ENCODE measurements around the gene ZNF407. TPM values are rescaled to one million over a fixed set of nuclear protein-coding genes. Genes with fewer than 3 reads are reported as not detected.

Gene ZNF407
- total RNA-seq, 2 experiments from 2014 or later = 11.4 TPM

DNA sequence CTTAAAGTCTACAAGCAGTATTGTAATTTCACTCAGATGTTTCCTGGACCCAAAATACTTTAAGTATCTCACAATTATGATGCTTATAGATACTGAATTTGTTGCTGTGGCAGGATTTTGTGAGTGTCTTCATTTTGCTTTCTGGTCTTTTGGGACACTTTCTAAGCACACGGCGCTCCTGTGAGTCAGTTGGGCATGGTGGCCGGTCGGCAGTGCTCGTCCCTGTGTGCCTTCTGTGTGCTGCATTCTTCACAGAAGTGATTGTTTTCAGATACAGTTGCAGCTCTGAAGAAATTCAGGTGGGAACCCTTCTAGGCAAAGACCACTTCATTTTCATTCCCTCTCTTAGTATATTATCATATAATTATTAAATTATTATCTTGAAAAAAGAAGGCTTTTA lies 273.3 kb downstream of the ZNF407 start:
- Mint-ChIP-seq H3K4me1 (no peaks in the 10 kb centered on the region), H3K27me3 (no peaks in the 10 kb centered on the region), H3K36me3 (ENCODE audit: low read depth) (no peaks in the 10 kb centered on the region), H3K9me3 (ENCODE audit: low read depth) (no peaks in the 10 kb centered on the region), H3K27ac (no peak overlapping the region), H3K4me3 (no peak overlapping the region)
- intact Hi-C loops (cut with DNase I, micrococcal nuclease) = loop anchor here in 1 of 2 experiments (10.0 kb wide), 1 partner anchor 216 kb away; no protein-coding TSS in a partner anchor
- no peak for ATAC-seq
- no peak for DNase-seq
- POLR2A ChIA-PET = no interaction called here
- CTCF ChIA-PET = no interaction called here

DNA sequence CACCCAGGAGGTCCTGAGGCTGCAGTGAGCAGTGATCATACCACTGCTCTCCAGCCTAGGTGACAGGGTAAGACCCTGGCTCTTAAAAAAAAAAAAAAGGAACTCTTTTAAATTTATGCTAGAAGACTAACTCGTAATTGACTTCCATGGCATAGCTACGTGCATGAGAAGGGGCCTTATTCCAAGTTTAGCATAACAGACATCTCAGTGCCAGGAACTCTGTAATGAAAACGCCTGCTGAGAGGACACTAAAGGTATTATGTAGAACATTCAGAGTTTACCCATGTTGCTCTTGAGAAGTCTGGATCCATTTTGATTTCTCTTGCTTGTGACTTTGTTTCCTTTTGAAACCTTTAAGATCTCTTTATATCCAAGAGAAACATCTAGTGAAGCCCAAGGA lies 276.0 kb downstream of the ZNF407 start:
- H3K4me3 Mint-ChIP-seq = no peak overlapping the region
- ChIA-PET CTCF (interaction anchor here (0.6 to 0.7 kb wide), 2 partner anchors 9 to 41 kb away, joined by 3 to 5 read pairs; no protein-coding TSS in a partner anchor), POLR2A (no interaction called here)
- no peaks in the 10 kb centered on the region for H3K9me3 Mint-ChIP-seq (ENCODE audit: low read depth)
- ATAC-seq = no peak
- intact Hi-C loops (cut with DNase I, micrococcal nuclease) = loop anchor here in 1 of 2 experiments (10.0 kb wide), 1 partner anchor 219 kb away; no protein-coding TSS in a partner anchor
- no peak for DNase-seq
- H3K27ac Mint-ChIP-seq = no peak overlapping the region
- H3K27me3 Mint-ChIP-seq = no peaks in the 10 kb centered on the region
- no peaks in the 10 kb centered on the region for H3K4me1 Mint-ChIP-seq
- peaks cover 2% of the 10 kb centered on the region for H3K36me3 Mint-ChIP-seq (ENCODE audit: low read depth)

DNA sequence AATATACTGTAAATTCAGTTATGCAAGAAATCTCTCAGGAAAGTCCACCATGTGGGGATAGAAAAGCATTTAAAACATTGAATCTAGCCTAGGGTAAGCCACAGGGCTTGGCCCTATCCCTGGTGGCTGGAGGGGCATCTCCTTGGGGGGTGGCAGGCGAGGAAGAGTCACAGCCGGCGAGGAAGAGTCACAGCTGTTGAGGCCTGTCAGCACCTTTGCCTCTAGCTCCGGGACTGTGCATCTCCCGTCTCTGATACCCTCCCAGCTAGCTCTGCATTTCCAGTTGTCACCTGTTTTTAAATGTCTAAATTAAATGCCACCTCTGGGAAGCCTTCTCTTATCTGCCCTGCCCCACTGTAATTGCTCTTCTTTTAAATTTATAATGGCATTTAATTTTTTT lies 276.7 kb downstream of the ZNF407 start:
- Mint-ChIP-seq H3K9me3 (ENCODE audit: low read depth) (no peaks in the 10 kb centered on the region), H3K27me3 (no peaks in the 10 kb centered on the region), H3K4me1 (no peaks in the 10 kb centered on the region), H3K4me3 (no peak overlapping the region), H3K36me3 (ENCODE audit: low read depth) (peaks cover 4% of the 10 kb centered on the region), H3K27ac (no peak overlapping the region)
- CTCF ChIA-PET = no interaction called here
- no peak for DNase-seq
- POLR2A ChIA-PET = no interaction called here
- no peak for ATAC-seq
- intact Hi-C loops (cut with DNase I, micrococcal nuclease) = loop anchor here in 1 of 2 experiments (10.0 kb wide), 1 partner anchor 220 kb away; no protein-coding TSS in a partner anchor

DNA sequence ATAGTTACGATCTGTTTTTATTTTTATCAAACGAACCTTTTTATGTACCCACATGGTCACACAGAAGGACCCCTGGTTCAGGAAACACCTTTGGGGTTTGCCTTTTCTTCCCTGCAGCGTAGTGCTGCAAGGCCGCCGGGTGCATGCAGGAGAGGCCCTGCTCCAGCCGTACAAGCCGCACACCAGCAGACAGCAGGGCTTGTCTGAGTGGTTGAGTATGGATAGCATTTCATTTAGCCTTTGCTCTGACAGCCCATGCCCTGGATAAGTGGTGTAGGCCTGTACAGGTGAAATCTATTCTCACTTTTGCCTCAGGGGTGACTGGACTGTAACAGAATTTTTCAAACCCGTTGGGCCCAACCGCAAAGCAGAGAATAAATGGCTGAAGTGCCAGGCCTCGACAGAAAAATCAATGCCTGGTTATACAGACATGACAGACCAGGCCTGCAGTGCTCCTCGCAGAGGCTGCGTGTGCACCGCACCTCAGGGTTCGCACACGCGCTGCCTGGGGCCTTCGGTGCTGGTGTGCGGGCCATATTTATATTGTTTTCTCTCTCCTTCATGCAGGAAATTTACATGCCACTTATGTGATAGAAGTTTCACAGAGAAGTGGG lies 279.1 kb downstream of the ZNF407 start:
- H3K27me3 Mint-ChIP-seq = no peaks in the 10 kb centered on the region
- DNase-seq (no peak), ATAC-seq (no peak)
- H3K4me3 Mint-ChIP-seq = no peak overlapping the region
- no peaks in the 10 kb centered on the region for H3K4me1 Mint-ChIP-seq
- H3K9me3 Mint-ChIP-seq (ENCODE audit: low read depth) = no peaks in the 10 kb centered on the region
- H3K27ac Mint-ChIP-seq = no peak overlapping the region
- intact Hi-C loops (cut with DNase I, micrococcal nuclease) = loop anchor here in 1 of 2 experiments (10.0 kb wide), 1 partner anchor 222 kb away; no protein-coding TSS in a partner anchor
- POLR2A ChIA-PET = no interaction called here
- CTCF ChIA-PET = no interaction called here
- peaks cover 12% of the 10 kb centered on the region for H3K36me3 Mint-ChIP-seq (ENCODE audit: low read depth)

DNA sequence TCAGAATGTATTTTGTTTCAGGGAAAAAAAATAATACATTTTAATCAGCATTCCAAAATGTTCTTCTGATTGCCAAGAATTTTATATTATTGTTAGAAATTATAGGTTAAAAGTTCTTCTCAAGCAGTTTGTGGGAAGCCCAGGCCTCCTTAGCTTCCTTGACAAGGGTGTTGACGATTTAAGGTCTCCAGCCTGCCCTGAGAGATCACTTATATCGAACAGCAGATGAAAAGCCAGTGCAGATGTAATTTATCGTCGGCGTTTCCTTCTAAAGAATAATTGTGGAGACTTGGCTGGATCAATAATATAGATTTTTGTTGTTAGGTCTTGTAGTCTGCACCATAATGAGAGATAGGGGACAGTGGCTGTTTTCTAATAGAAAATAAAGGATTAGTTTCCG lies 280.6 kb downstream of the ZNF407 start:
- Mint-ChIP-seq H3K27me3 (no peaks in the 10 kb centered on the region), H3K4me3 (no peak overlapping the region), H3K36me3 (ENCODE audit: low read depth) (peaks cover 18% of the 10 kb centered on the region), H3K9me3 (ENCODE audit: low read depth) (no peaks in the 10 kb centered on the region), H3K27ac (no peak overlapping the region), H3K4me1 (no peaks in the 10 kb centered on the region)
- intact Hi-C loops (cut with DNase I, micrococcal nuclease) = loop anchor here in 1 of 2 experiments (10.0 kb wide), 1 partner anchor 223 kb away; no protein-coding TSS in a partner anchor
- ChIA-PET CTCF (interaction anchor here (1.1 kb wide), 1 partner anchor 16 kb away, joined by 3 read pairs; no protein-coding TSS in a partner anchor), POLR2A (no interaction called here)
- DNase-seq = no peak
- ATAC-seq = no peak

DNA sequence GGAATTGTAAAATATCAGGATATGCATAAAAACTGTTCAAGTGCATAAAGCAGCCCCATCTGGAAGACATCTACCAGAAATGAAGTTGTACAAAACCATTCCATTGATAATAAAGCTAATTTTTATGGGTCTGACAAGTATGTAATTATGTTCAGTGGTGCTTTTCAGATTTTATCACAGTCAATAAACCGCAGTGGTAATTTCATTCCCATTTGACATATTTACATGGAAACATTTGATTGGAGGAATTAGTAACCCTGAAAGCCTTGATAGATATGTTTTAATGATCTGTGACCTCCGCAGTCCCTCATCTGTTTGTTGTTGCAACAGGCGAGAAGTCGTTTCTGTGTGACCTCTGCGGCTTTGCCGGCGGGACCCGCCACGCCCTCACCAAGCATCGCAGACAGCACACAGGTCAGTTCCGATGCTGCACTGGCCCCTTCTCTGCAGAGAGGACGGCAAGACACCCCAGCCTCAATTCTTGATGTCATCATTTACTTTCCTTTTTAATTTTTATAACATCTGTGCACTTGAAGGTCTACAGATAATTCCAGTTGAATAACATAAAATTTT lies 283.1 kb downstream of the ZNF407 start:
- Mint-ChIP-seq H3K27ac (no peak overlapping the region), H3K4me1 (no peaks in the 10 kb centered on the region), H3K4me3 (no peak overlapping the region), H3K36me3 (ENCODE audit: low read depth) (peaks cover 18% of the 10 kb centered on the region), H3K27me3 (no peaks in the 10 kb centered on the region), H3K9me3 (ENCODE audit: low read depth) (no peaks in the 10 kb centered on the region)
- POLR2A ChIA-PET = no interaction called here
- ATAC-seq (no peak), DNase-seq (no peak)
- CTCF ChIA-PET = no interaction called here
- intact Hi-C loops (cut with DNase I, micrococcal nuclease) = no loop called here

DNA sequence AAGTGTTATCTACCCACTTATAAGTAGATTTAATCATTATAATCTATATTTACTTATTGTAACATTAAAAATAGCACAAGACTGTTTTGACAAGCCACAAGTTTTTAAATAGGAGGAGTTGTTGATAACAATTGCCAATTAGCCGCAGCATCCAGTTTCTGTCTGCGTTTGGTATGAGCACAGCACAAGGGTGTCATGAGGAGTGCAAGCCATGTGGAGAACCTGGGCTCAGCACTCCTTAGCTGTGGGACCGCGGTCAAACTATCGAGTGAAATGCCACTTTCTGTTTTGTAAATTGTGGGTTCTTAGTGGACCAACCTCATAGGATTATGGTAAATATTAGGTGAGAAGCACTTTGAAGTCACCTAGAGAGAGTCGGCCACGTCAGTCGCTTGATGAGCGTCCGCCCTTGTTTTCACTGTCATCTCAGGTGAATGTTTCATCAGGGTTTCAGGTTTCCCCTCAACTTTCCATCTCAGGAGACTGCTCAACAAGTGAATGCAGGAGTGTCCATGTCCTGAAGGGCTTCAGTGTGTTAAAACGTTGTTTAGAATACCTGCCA lies 294.5 kb downstream of the ZNF407 start:
- no peak for ATAC-seq
- Mint-ChIP-seq H3K27me3 (no peaks in the 10 kb centered on the region), H3K4me1 (no peaks in the 10 kb centered on the region), H3K27ac (no peak overlapping the region), H3K36me3 (ENCODE audit: low read depth) (no peaks in the 10 kb centered on the region), H3K9me3 (ENCODE audit: low read depth) (no peaks in the 10 kb centered on the region), H3K4me3 (no peak overlapping the region)
- ChIA-PET CTCF (no interaction called here), POLR2A (no interaction called here)
- DNase-seq = no peak
- intact Hi-C loops (cut with DNase I, micrococcal nuclease) = loop anchor here in 1 of 2 experiments (10.0 kb wide), 2 partner anchors 313 to 353 kb away; partner anchors contain the start of gene PTGR3

DNA sequence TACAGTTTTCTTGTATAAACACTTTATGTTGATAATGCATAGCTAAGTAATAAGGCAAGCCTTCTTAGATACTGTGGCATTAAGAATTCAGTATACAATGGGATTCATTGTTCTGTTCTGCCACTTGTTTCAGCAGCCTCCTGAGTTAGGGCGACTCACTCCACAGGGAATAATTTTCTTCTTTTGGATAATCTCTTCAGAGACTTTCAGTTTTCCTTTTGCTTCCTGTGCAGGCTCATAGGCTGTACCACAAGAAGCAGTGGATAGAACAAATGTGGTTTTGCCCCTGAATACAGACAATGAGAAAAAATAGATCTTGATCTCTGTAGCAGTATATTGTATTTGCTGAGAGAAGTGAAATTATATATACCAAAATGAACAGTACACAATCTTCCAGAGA lies 298.0 kb downstream of the ZNF407 start:
- H3K4me1 Mint-ChIP-seq = peaks cover 3% of the 10 kb centered on the region
- no peak overlapping the region for H3K27ac Mint-ChIP-seq
- POLR2A ChIA-PET = no interaction called here
- H3K9me3 Mint-ChIP-seq (ENCODE audit: low read depth) = no peaks in the 10 kb centered on the region
- CTCF ChIA-PET = no interaction called here
- DNase-seq = no peak
- no peak for ATAC-seq
- no peaks in the 10 kb centered on the region for H3K27me3 Mint-ChIP-seq
- no peak overlapping the region for H3K4me3 Mint-ChIP-seq
- H3K36me3 Mint-ChIP-seq (ENCODE audit: low read depth) = no peaks in the 10 kb centered on the region
- intact Hi-C loops (cut with DNase I, micrococcal nuclease) = loop anchor here in 1 of 2 experiments (5.0 to 10.0 kb wide), 4 partner anchors 243 to 582 kb away; partner anchors contain the start of gene PTGR3

DNA sequence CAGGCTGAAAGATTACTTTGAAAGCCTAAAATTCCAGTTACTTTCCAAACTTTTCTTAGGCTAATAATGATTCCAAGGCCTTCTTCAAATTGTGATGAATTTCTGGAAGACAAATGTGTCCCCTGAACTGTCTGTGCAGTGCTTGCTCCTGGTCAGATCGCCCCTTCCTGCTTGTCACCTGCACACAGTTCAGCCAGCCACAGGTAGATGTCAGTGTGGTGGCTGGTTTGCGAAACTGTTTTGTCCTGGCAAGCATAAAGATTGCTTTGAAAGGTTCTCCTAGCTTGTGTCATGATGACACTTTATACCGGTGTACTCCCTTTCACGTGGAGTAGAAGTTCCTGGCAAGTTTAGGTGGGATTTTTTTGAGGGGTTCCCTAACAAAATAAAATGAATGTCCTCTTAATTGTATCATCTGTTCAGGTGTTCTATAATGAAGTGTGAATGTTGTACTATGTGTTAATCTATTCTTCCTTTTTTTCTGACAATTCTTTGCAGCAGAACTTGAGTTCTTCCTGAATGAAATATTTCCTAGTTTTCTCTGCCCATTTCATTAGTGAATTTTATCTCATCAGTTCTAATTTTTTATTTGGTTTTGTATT lies 298.8 kb downstream of the ZNF407 start:
- peak; percentile 60 for ATAC-seq
- CTCF ChIA-PET = interaction anchor here (1.0 to 1.7 kb wide), 3 partner anchors 8 to 582 kb away, joined by 3 to 7 read pairs (median 3); no protein-coding TSS in a partner anchor

DNA sequence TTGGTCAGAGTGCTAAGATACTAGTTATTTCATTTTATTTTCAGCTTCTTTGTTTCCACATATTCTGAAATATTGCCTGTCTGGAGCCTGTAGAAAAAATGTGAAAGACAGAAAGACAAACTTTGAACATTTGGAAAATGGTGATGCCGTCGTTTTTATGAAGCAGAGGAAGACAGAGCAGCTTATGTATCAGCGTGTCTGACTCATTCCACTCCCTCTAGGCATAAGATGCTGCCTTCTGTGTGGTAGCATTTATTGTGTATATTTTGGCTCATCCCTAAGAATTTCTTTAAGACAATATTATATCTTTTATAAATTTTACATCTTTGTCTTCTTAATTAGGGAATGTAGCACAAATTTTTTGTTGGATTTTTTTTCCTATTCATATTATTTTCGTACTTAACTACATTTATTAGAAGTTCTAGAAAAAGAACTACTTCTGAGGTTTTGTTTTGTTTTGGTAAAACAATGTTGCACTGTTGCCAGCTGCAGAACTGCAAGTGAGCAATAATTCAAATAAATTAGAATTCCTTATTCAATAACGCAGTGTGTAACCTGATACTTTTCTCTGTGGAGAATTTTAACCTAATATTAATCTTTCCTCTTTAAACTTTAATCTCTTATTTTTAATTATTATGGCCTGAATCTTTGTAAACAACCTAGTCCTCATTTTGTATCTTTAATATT lies 300.4 kb downstream of the ZNF407 start:
- H3K27me3 Mint-ChIP-seq = no peaks in the 10 kb centered on the region
- H3K4me1 Mint-ChIP-seq = peaks cover 3% of the 10 kb centered on the region
- peaks cover 2% of the 10 kb centered on the region for H3K36me3 Mint-ChIP-seq (ENCODE audit: low read depth)
- H3K9me3 Mint-ChIP-seq (ENCODE audit: low read depth) = no peaks in the 10 kb centered on the region
- ChIA-PET POLR2A (no interaction called here), CTCF (interaction anchor here (0.7 to 1.7 kb wide), 2 partner anchors 324 to 581 kb away, joined by 3 to 7 read pairs; no protein-coding TSS in a partner anchor)
- no peak overlapping the region for H3K27ac Mint-ChIP-seq
- ATAC-seq (no peak), DNase-seq (no peak)
- intact Hi-C loops (cut with DNase I, micrococcal nuclease) = loop anchor here in 1 of 2 experiments (5.0 to 10.0 kb wide), 4 partner anchors 246 to 579 kb away; partner anchors contain the start of gene PTGR3
- no peak overlapping the region for H3K4me3 Mint-ChIP-seq

More for the DNA sequence above, 298.8 kb downstream of the ZNF407 start:
- H3K4me1 Mint-ChIP-seq = peaks cover 3% of the 10 kb centered on the region
- no peaks in the 10 kb centered on the region for H3K27me3 Mint-ChIP-seq
- H3K4me3 Mint-ChIP-seq = no peak overlapping the region
- H3K9me3 Mint-ChIP-seq (ENCODE audit: low read depth) = no peaks in the 10 kb centered on the region
- H3K27ac Mint-ChIP-seq = no peak overlapping the region
- intact Hi-C loops (cut with DNase I, micrococcal nuclease) = loop anchor here in 1 of 2 experiments (5.0 to 10.0 kb wide), 4 partner anchors 244 to 581 kb away; partner anchors contain the start of gene PTGR3
- POLR2A ChIA-PET = no interaction called here
- no peaks in the 10 kb centered on the region for H3K36me3 Mint-ChIP-seq (ENCODE audit: low read depth)
- peak; percentile 62 for DNase-seq

DNA sequence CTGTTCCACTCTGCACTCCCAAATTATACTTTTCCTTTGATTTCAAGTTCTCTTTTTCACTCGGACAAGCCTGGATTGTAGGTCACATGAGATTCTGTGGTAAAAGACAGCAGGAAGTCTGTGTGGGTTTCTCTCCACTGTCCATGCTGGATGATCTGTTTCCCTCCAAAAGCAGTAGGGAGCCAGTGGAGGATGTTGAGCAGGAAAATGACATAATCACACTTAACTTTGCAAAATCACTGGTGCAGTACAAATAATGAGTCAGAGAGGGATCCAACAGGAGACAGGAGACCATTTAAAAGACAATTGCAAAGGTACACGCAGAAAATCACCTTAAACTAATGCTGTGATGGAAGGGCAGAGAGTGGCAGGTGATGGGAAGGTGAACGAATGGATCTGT lies 301.3 kb downstream of the ZNF407 start:
- intact Hi-C loops (cut with DNase I, micrococcal nuclease) = loop anchor here in 1 of 2 experiments (5.0 to 10.0 kb wide), 4 partner anchors 247 to 578 kb away; partner anchors contain the start of gene PTGR3
- Mint-ChIP-seq H3K9me3 (ENCODE audit: low read depth) (no peaks in the 10 kb centered on the region), H3K4me1 (peaks cover 3% of the 10 kb centered on the region), H3K36me3 (ENCODE audit: low read depth) (peaks cover 2% of the 10 kb centered on the region), H3K4me3 (no peak overlapping the region), H3K27ac (no peak overlapping the region), H3K27me3 (no peaks in the 10 kb centered on the region)
- ChIA-PET CTCF (interaction anchor here (0.7 kb wide), 1 partner anchor 324 kb away, joined by 3 read pairs; no protein-coding TSS in a partner anchor), POLR2A (no interaction called here)
- DNase-seq = no peak
- ATAC-seq = no peak
